ENCODE results near the gene AFF1.
A peak's percentile ranks its signal among the peaks of the same experiment; 100 is the strongest.

DNA sequence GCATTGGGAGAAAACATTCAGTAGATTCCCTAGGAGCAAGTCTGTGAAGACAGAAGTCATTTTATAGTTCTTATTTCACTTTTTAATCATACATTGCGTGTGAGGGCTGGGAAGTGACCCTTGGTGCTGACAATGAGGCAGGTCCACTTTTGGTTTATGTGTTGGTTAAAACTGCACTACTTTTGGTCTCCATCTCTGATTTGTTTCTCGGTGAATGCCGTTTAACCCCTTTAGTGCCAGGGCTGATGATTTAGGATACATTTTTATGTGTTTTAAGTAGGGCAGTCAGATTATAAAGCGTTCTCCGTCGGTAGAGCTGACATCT, 110.4 kb downstream of the AFF1 start:
- TF ChIP-seq, protein P1, sequence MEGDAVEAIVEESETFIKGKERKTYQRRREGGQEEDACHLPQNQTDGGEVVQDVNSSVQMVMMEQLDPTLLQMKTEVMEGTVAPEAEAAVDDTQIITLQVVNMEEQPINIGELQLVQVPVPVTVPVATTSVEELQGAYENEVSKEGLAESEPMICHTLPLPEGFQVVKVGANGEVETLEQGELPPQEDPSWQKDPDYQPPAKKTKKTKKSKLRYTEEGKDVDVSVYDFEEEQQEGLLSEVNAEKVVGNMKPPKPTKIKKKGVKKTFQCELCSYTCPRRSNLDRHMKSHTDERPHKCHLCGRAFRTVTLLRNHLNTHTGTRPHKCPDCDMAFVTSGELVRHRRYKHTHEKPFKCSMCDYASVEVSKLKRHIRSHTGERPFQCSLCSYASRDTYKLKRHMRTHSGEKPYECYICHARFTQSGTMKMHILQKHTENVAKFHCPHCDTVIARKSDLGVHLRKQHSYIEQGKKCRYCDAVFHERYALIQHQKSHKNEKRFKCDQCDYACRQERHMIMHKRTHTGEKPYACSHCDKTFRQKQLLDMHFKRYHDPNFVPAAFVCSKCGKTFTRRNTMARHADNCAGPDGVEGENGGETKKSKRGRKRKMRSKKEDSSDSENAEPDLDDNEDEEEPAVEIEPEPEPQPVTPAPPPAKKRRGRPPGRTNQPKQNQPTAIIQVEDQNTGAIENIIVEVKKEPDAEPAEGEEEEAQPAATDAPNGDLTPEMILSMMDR (IDR thresholded peaks at IDR 0.05), result no peak
- TF ChIP-seq POLR2A (IDR thresholded peaks at IDR 0.05), result no peak
- TF ChIP-seq POLR2AphosphoS5 (IDR thresholded peaks at IDR 0.05), result peak in 1 of 4 donors; percentile 1
- no peak for TF ChIP-seq EP300 (IDR thresholded peaks at IDR 0.05)
